GM12874 (cell line): Measurements from ENCODE around the gene CDC14B.

ENCODE experiments used
- TF ChIP-seq, protein P1 (sequence below): IDR thresholded peaks from 2 replicates; pipeline ENCODE4 v1.5.1; 2011; ENCODE audit warnings: low read depth, mild to moderate bottlenecking, control low read depth, low read length, moderate library complexity; ENCODE audit not compliant: insufficient read depth

Gene CDC14B

DNA sequence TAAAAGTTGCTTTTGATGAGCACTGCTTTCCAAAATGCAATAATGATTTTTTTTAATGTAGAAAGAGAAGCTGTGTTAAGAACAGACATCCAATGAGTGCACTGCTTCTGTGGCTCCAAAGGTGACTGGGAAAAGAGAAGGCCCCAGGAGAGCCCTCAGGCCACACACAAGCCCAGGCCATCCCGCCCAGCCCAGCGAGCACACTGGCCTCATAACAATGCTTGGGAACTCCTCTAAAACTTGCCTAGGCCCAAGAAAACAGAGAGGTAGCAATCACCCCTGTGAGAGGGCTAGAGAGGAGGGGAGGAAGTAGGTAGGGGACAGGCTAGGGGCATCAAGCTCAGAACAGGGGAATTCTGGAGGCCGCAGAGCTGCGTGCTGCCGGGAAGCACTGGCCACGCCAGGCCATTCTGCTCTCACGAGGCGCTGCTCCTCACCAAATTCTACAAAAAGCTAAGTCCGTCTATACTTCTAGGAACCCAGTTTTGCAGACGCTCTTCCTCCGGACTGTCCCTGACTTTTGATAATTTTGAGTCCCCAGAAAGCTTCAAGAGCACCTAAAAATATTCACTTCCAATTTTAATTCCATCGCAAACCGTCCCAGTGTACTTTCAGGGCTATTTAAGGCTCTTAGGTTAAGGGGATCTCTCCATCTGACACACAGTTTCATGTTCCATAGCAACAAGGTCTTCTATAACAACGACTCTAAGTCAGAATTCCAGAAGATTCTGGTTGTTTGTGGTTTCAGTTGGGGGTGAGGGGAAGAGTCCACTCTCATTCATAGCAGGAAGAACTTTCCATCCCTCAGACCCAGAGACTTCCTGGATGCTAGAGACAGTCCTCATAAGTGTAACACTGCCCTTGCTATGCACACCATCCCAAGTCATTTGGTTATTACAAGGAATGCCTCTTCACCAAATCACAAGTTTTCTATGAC is 118.7 kb downstream of the CDC14B start:
- TF ChIP-seq, protein P1, sequence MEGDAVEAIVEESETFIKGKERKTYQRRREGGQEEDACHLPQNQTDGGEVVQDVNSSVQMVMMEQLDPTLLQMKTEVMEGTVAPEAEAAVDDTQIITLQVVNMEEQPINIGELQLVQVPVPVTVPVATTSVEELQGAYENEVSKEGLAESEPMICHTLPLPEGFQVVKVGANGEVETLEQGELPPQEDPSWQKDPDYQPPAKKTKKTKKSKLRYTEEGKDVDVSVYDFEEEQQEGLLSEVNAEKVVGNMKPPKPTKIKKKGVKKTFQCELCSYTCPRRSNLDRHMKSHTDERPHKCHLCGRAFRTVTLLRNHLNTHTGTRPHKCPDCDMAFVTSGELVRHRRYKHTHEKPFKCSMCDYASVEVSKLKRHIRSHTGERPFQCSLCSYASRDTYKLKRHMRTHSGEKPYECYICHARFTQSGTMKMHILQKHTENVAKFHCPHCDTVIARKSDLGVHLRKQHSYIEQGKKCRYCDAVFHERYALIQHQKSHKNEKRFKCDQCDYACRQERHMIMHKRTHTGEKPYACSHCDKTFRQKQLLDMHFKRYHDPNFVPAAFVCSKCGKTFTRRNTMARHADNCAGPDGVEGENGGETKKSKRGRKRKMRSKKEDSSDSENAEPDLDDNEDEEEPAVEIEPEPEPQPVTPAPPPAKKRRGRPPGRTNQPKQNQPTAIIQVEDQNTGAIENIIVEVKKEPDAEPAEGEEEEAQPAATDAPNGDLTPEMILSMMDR: no peak

- TF ChIP-seq, protein P1: no peak
Measured at GRCh38 chr9:96499257-96499656, 120.4 kb downstream of the CDC14B start.

GRCh38 chr9:96498796-96499195 is 120.8 kb downstream of the CDC14B start:
- TF ChIP-seq, protein P1: no peak

DNA sequence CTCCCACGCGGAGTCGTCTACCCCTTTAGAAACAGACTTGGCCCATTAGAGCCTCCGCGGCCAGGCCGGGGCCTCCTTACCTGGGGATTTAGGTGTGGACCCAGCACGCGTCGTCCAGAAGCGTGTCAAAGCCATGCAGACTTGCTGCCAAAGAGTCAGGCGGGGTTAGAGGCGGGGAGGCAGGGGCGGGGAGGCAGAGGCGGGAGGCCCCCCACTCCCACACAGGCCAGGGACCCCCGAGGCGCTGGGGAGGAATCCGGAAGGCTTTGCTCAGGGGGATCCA is 122.6 kb downstream of the CDC14B start:
- TF ChIP-seq, protein P1: no peak

- TF ChIP-seq, protein P1: no peak
Measured at GRCh38 chr9:96496368-96497116, 123.1 kb downstream of the CDC14B start.

- TF ChIP-seq, protein P1: no peak
Measured at GRCh38 chr9:96495341-96495740, 124.3 kb downstream of the CDC14B start.

DNA sequence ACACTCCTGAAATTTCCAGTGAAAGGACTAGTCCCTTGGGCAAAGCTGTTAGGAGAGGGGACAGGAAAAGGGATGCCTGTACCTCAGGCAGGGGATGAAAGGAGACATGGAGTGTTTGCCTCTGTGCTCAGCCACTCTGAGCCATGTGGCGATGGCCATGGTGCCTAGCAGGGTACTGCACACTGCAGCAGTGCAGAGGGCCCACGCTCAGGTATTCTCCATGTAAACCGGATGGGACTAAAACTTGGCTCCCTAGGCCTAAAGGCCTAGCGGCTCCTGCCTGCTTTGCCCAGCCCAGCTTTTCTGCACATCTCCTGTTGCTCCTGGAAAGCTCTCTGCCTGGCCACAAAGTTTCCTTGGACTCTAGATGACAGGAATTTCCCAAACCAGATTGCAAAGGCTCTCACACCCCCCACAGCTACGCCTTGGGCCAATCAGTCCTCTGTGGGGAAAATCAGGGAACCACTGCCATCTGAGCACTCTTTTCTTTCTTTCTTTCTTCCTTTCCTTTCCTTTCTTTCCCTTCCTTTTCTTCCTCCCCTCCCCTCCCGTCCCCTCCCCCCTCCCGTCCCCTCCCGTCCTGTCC is 125.3 kb downstream of the CDC14B start:
- TF ChIP-seq, protein P1: no peak
